CD4-positive, alpha-beta T cell treated with Interleukin-15 for 1 hour (primary cell): ENCODE data around the gene ATP5ME.
A peak's percentile ranks its signal among the peaks of the same experiment; 100 is the strongest.
"Not testable (repeated sequence)": the region's sequence is repeated elsewhere in the genome, so short reads cannot be mapped to it uniquely, and the experiment has no call there.

Experiments
- DNase-seq: peaks from one replicate; pipeline ENCODE4 v3.0.0-alpha.2; 2020

The ATP5ME gene

GRCh38 chr4:704198-704891 lies 30.3 kb upstream of the ATP5ME start:
- no peak for DNase-seq

- DNase-seq = no peak
Observed at GRCh38 chr4:703336-704197, 29.5 kb upstream of the ATP5ME start.

GRCh38 chr4:702618-703048 lies 28.6 kb upstream of the ATP5ME start:
- no peak for DNase-seq

- no peak for DNase-seq
Observed at GRCh38 chr4:700587-701264, 26.6 kb upstream of the ATP5ME start.

- DNase-seq = no peak
Observed at GRCh38 chr4:699816-700580, 25.9 kb upstream of the ATP5ME start.

- not testable (repeated sequence) for DNase-seq
Observed at GRCh38 chr4:694341-694940, 20.4 kb upstream of the ATP5ME start.

GRCh38 chr4:692771-693554 lies 18.9 kb upstream of the ATP5ME start:
- no peak for DNase-seq

- no peak for DNase-seq
Observed at GRCh38 chr4:689723-690122, 15.6 kb upstream of the ATP5ME start.

GRCh38 chr4:688854-689681 lies 15.0 kb upstream of the ATP5ME start, which contains the start of gene SLC49A3:
Gene SLC49A3, minus strand, starts transcription at chr4:689151. Its CDS starts 24 bp downstream, at chr4:689127.
- no peak for DNase-seq

GRCh38 chr4:687971-688853 lies 14.1 kb upstream of the ATP5ME start:
- DNase-seq = no peak

GRCh38 chr4:687048-687970 lies 13.2 kb upstream of the ATP5ME start:
- peak; percentile 83 for DNase-seq

GRCh38 chr4:686413-687040 lies 12.5 kb upstream of the ATP5ME start:
- no peak for DNase-seq

GRCh38 chr4:685679-686412 lies 11.8 kb upstream of the ATP5ME start:
- no peak for DNase-seq

- DNase-seq = no peak
Observed at GRCh38 chr4:684623-685327, 10.7 kb upstream of the ATP5ME start.

- DNase-seq = peak; percentile 36
Observed at GRCh38 chr4:683982-684622, 10.0 kb upstream of the ATP5ME start.
